Erythroblast (primary cell): ENCODE results near the gene TRABD2B.

Experiments
- GATA1 ChIP-seq: IDR thresholded peaks from 2 replicates; pipeline ENCODE4 v1.6.1; 2011; ENCODE audit warnings: low read depth, mild to moderate bottlenecking, control low read depth, low read length, moderate library complexity
- POLR2A ChIP-seq: IDR thresholded peaks from 2 replicates; pipeline ENCODE4 v1.6.1; 2011; ENCODE audit warnings: mild to moderate bottlenecking, low read length

GRCh38 chr1:47742890-47743760 is 254.1 kb downstream of the TRABD2B start:
- TF ChIP-seq POLR2A (no peak), GATA1 (no peak)
